ENCODE results near the gene ADAM8. TPM values are rescaled to one million over a fixed set of nuclear protein-coding genes. Genes with fewer than 3 reads are reported as not detected.

The ADAM8 gene
- total RNA-seq, 4 donors from 2014 or later, result 5.1 to 7.6 (median 5.9) TPM; not detected in 1

GRCh38 chr10:133263674-133264073 is 13.0 kb downstream of the ADAM8 start:
- Histone ChIP-seq H3K4me3 (no peak overlapping the region), H3K27me3 (no peaks in the 10 kb centered on the region), H3K27ac (no peak overlapping the region), H3K4me1 (peaks cover 0 to 8% of the 10 kb centered on the region in 2 donors), H3K9me3 (no peaks in the 10 kb centered on the region), H3K36me3 (no peaks in the 10 kb centered on the region)
- intact Hi-C loops (cut with DNase I; ENCODE audit: low total_unique reads), result no loop called here
- DNase-seq, result no peak
- no peak for TF ChIP-seq POLR2A (IDR thresholded peaks at IDR 0.05)
- TF ChIP-seq, protein P1, sequence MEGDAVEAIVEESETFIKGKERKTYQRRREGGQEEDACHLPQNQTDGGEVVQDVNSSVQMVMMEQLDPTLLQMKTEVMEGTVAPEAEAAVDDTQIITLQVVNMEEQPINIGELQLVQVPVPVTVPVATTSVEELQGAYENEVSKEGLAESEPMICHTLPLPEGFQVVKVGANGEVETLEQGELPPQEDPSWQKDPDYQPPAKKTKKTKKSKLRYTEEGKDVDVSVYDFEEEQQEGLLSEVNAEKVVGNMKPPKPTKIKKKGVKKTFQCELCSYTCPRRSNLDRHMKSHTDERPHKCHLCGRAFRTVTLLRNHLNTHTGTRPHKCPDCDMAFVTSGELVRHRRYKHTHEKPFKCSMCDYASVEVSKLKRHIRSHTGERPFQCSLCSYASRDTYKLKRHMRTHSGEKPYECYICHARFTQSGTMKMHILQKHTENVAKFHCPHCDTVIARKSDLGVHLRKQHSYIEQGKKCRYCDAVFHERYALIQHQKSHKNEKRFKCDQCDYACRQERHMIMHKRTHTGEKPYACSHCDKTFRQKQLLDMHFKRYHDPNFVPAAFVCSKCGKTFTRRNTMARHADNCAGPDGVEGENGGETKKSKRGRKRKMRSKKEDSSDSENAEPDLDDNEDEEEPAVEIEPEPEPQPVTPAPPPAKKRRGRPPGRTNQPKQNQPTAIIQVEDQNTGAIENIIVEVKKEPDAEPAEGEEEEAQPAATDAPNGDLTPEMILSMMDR (IDR thresholded peaks at IDR 0.05), result no peak

DNA sequence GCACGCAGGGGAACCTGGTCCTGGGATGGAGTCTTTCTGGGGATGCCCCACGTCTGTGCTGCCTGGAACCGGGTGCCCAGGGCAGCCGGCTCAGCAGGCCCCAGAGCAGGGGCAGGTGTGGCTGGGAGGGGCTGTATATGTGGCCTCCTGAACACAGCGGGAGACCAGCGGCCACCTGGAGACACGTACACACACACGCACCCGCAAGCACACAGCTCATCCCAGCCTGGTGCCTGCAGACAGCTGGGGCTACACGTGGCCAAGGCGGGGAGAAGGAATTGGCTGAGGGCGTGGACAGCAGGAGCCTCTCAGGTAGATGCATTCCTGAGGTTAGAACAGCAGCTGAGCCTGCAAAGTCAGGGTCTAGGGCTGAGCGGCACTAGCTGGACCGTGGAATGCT is 14.0 kb downstream of the ADAM8 start:
- Histone ChIP-seq H3K4me1 (peaks cover 0 to 8% of the 10 kb centered on the region in 2 donors), H3K9me3 (no peaks in the 10 kb centered on the region), H3K27me3 (no peaks in the 10 kb centered on the region), H3K36me3 (no peaks in the 10 kb centered on the region), H3K4me3 (no peak overlapping the region), H3K27ac (no peak overlapping the region)
- no peak for DNase-seq
- intact Hi-C loops (cut with DNase I; ENCODE audit: low total_unique reads), result no loop called here
- TF ChIP-seq, protein P1 (IDR thresholded peaks at IDR 0.05), result no peak
- TF ChIP-seq POLR2A (IDR thresholded peaks at IDR 0.05), result no peak

DNA sequence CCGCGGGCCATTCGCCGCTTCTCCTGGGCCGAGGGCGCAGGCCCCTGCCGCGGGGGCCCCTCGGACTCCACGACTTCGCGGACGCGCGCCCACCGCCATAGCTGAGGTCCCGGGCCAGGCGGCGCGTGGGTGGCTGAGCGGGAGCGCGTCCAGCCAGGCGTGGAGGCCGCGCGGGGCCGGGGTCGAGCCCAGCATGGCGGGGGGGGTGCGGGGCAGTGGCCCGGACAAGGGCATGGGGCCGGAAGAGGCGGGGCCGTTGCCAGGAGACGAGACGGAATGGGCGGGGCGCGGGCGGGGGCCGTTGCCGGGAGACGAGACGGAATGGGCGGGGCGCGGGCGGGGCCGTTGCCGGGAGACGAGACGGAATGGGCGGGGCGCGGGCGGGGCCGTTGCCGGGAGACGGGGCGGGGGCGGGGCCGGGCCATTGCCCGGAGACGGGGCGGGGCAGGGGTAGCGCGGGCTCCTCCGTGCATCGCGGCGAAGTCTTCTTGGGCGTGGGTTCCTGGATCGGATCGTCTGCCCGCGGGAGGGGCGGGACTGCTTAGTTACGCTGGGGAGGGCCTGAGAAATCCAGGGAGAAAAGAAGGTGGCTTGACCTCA is 14.8 kb downstream of the ADAM8 start:
- Histone ChIP-seq H3K4me3 (peak overlapping the region; percentile 43 to 74), H3K36me3 (no peaks in the 10 kb centered on the region), H3K27ac (peak overlapping the region; percentile 87 to 93), H3K4me1 (peaks cover 0 to 8% of the 10 kb centered on the region in 2 donors), H3K27me3 (no peaks in the 10 kb centered on the region), H3K9me3 (no peaks in the 10 kb centered on the region)
- intact Hi-C loops (cut with DNase I; ENCODE audit: low total_unique reads), result no loop called here
- peak in 1 of 2 donors; percentile 58 for TF ChIP-seq POLR2A (IDR thresholded peaks at IDR 0.05)
- TF ChIP-seq, protein P1 (IDR thresholded peaks at IDR 0.05), result no peak
- peak; percentile 87 to 88 for DNase-seq

- intact Hi-C loops (cut with DNase I; ENCODE audit: low total_unique reads), result no loop called here
- no peaks in the 10 kb centered on the region for H3K9me3 ChIP-seq
- peak overlapping the region; percentile 87 to 93 for H3K27ac ChIP-seq
- no peaks in the 10 kb centered on the region for H3K36me3 ChIP-seq
- no peak for TF ChIP-seq POLR2A (IDR thresholded peaks at IDR 0.05)
- TF ChIP-seq, protein P1 (IDR thresholded peaks at IDR 0.05), result no peak
- DNase-seq, result peak; percentile 51 to 54
- peak overlapping the region; percentile 43 to 74 for H3K4me3 ChIP-seq
- no peaks in the 10 kb centered on the region for H3K27me3 ChIP-seq
- peaks cover 0 to 8% of the 10 kb centered on the region in 2 donors for H3K4me1 ChIP-seq
Observed at GRCh38 chr10:133260895-133261725, 15.6 kb downstream of the ADAM8 start.

- Histone ChIP-seq H3K9me3 (no peaks in the 10 kb centered on the region), H3K4me3 (no peak overlapping the region), H3K27ac (no peak overlapping the region), H3K36me3 (no peaks in the 10 kb centered on the region), H3K4me1 (peaks cover 0 to 8% of the 10 kb centered on the region in 2 donors), H3K27me3 (no peaks in the 10 kb centered on the region)
- TF ChIP-seq POLR2A (IDR thresholded peaks at IDR 0.05), result no peak
- TF ChIP-seq, protein P1 (IDR thresholded peaks at IDR 0.05), result no peak
- DNase-seq, result no peak
- intact Hi-C loops (cut with DNase I; ENCODE audit: low total_unique reads), result no loop called here
Observed at GRCh38 chr10:133259602-133259989, 17.1 kb downstream of the ADAM8 start.
